Mesenchymal stem cell (in vitro differentiated cells and primary cell): ENCODE data around the gene PPP1CC.

Source experiments
- DNase-seq: peaks from one replicate; pipeline ENCODE4 v3.0.0-alpha.2; 2013
- H2AFZ ChIP-seq: one replicate; pipeline ENCODE4 v1.6.1; 2013; ENCODE audit warnings: low read depth, mild to moderate bottlenecking, control low read depth, inconsistent platforms, low read length, moderate library complexity
- H2AK5ac ChIP-seq: 2 replicates; pipeline ENCODE4 v1.6.1; 2013; ENCODE audit warnings: low read length, moderate library complexity, mild to moderate bottlenecking, inconsistent platforms; ENCODE audit not compliant: severe bottlenecking
- H2BK120ac ChIP-seq: one replicate; pipeline ENCODE4 v1.6.1; 2013; ENCODE audit warnings: low read depth, mild to moderate bottlenecking, inconsistent platforms, low read length, moderate library complexity
- H2BK12ac ChIP-seq, 2 experiments: one replicate each; pipeline ENCODE4 v1.6.1; 2013; ENCODE audit warnings: inconsistent platforms in 2 of 2, low read length in 2 of 2, mild to moderate bottlenecking in 2 of 2, moderate library complexity in 2 of 2, control low read depth in 1 of 2
- H2BK15ac ChIP-seq: one replicate; pipeline ENCODE4 v1.6.1; 2013; ENCODE audit warnings: mild to moderate bottlenecking, low read depth, inconsistent platforms; ENCODE audit not compliant: poor library complexity, severe bottlenecking
- H2BK5ac ChIP-seq: 2 replicates; pipeline ENCODE4 v1.6.1; 2013; ENCODE audit warnings: low read depth, mild to moderate bottlenecking, low read length, control low read depth, inconsistent platforms; ENCODE audit not compliant: poor library complexity, severe bottlenecking
- H3K14ac ChIP-seq, 2 experiments: one replicate each; pipeline ENCODE4 v1.6.1; 2013; ENCODE audit warnings: inconsistent platforms in 2 of 2, low read length in 2 of 2, control low read depth in 1 of 2, mild to moderate bottlenecking in 1 of 2, moderate library complexity in 1 of 2
- H3K18ac ChIP-seq, 2 experiments: one replicate each; pipeline ENCODE4 v1.6.1; 2013; ENCODE audit warnings: inconsistent platforms in 2 of 2, low read length in 2 of 2, control low read depth in 1 of 2, low read depth in 1 of 2, mild to moderate bottlenecking in 1 of 2
- H3K23ac ChIP-seq, 2 experiments: one replicate each; pipeline ENCODE4 v1.6.1; 2013; ENCODE audit warnings: inconsistent platforms in 2 of 2, low read length in 2 of 2, mild to moderate bottlenecking in 2 of 2, moderate library complexity in 2 of 2, control low read depth in 1 of 2
- H3K27ac ChIP-seq: 2 replicates; pipeline ENCODE4 v1.5.1; 2013; ENCODE audit warnings: mild to moderate bottlenecking, moderate library complexity, low read length, control low read depth, inconsistent platforms; ENCODE audit not compliant: poor library complexity, severe bottlenecking
- H3K27me3 ChIP-seq, 2 experiments: 2 replicates each; pipeline versions ENCODE4 v1.6.1 to v1.7.0; 2013; ENCODE audit warnings: low read length in 2 of 2, mild to moderate bottlenecking in 2 of 2, moderate library complexity in 2 of 2, control low read depth in 1 of 2, inconsistent platforms in 1 of 2; ENCODE audit not compliant: control insufficient read depth in 1 of 2, insufficient read depth in 1 of 2
- H3K36me3 ChIP-seq, 2 experiments: 2 replicates each; pipeline versions ENCODE4 v1.6.1 to v1.7.0; 2013; ENCODE audit warnings: low read length in 2 of 2, control low read depth in 1 of 2, inconsistent platforms in 1 of 2, low read depth in 1 of 2, mild to moderate bottlenecking in 1 of 2; ENCODE audit not compliant: insufficient read depth in 2 of 2, control insufficient read depth in 1 of 2
- H3K4ac ChIP-seq, 2 experiments: one replicate each; pipeline ENCODE4 v1.6.1; 2013; ENCODE audit warnings: inconsistent platforms in 2 of 2, low read length in 2 of 2, mild to moderate bottlenecking in 2 of 2, moderate library complexity in 2 of 2, control low read depth in 1 of 2, low read depth in 1 of 2
- H3K4me1 ChIP-seq: 2 replicates; pipeline ENCODE4 v1.6.1; 2013; ENCODE audit warnings: low read depth, low read length, control low read depth; ENCODE audit not compliant: control insufficient read depth, insufficient read depth
- H3K4me2 ChIP-seq: 2 replicates; pipeline ENCODE4 v1.6.1; 2013; ENCODE audit warnings: low read length, mild to moderate bottlenecking, inconsistent platforms; ENCODE audit not compliant: poor library complexity, severe bottlenecking
- H3K4me3 ChIP-seq, 2 experiments: 2 replicates each; pipeline versions ENCODE4 v1.5.1 to v1.7.0; 2013; ENCODE audit warnings: low read length in 2 of 2, mild to moderate bottlenecking in 2 of 2, control low read depth in 1 of 2, low read depth in 1 of 2; ENCODE audit not compliant: insufficient read depth in 1 of 2
- H3K79me1 ChIP-seq: replicated peaks from 2 replicates; pipeline ENCODE4 v1.6.1; 2013; ENCODE audit warnings: mild to moderate bottlenecking, control low read depth, low read length, inconsistent platforms; ENCODE audit not compliant: poor library complexity, severe bottlenecking
- H3K9ac ChIP-seq: 2 replicates; pipeline ENCODE4 v1.7.0; 2013; ENCODE audit warnings: mild to moderate bottlenecking, low read length, moderate library complexity
- H3K9me3 ChIP-seq: 2 replicates; pipeline ENCODE4 v1.7.0; 2013; ENCODE audit warnings: mild to moderate bottlenecking, low read length; ENCODE audit not compliant: control insufficient read depth
- H4K8ac ChIP-seq: one replicate; pipeline ENCODE4 v1.6.1; 2013; ENCODE audit warnings: inconsistent platforms, mild to moderate bottlenecking, low read length, moderate library complexity
- H4K91ac ChIP-seq: one replicate; pipeline ENCODE4 v1.6.1; 2013; ENCODE audit warnings: mild to moderate bottlenecking, low read length, inconsistent platforms
- WGBS: methylation state at CpG from one replicate; pipeline ENCODE4 v1.1.7; 2013; ENCODE audit warnings: mixed read lengths; 5-methylcytosine and 5-hydroxymethylcytosine counted together

The PPP1CC gene

GRCh38 chr12:110743571-110744093 is 941 bp upstream of the PPP1CC start:
- Histone ChIP-seq H2BK5ac (no peak overlapping the region), H3K36me3 (peaks cover 0 to under 1% of the 10 kb centered on the region in 2 experiments), H3K4me1 (peaks cover 15% of the 10 kb centered on the region), H3K9me3 (no peaks in the 10 kb centered on the region), H2AK5ac (no peak overlapping the region), H2BK15ac (no peak overlapping the region), H3K4me2 (peak overlapping the region; percentile 95), H4K8ac (peak overlapping the region; percentile 71), H3K4me3 (peak overlapping the region in 1 of 2 experiments; percentile 86), H3K14ac (no peak overlapping the region), H3K23ac (no peak overlapping the region), H2AFZ (peak overlapping the region; percentile 72), H3K9ac (peak overlapping the region; percentile 79), H2BK12ac (peak overlapping the region in 1 of 2 experiments; percentile 49), H3K18ac (no peak overlapping the region), H3K4ac (peak overlapping the region in 1 of 2 experiments; percentile 4), H3K27ac (no peak overlapping the region), H2BK120ac (no peak overlapping the region), H3K79me1 (peaks cover 4% of the 10 kb centered on the region), H4K91ac (peak overlapping the region; percentile 70), H3K27me3 (no peaks in the 10 kb centered on the region)
- WGBS = 10% methylated on average over 26 of the region's 26 CpGs
- DNase-seq = peak; percentile 64

DNA sequence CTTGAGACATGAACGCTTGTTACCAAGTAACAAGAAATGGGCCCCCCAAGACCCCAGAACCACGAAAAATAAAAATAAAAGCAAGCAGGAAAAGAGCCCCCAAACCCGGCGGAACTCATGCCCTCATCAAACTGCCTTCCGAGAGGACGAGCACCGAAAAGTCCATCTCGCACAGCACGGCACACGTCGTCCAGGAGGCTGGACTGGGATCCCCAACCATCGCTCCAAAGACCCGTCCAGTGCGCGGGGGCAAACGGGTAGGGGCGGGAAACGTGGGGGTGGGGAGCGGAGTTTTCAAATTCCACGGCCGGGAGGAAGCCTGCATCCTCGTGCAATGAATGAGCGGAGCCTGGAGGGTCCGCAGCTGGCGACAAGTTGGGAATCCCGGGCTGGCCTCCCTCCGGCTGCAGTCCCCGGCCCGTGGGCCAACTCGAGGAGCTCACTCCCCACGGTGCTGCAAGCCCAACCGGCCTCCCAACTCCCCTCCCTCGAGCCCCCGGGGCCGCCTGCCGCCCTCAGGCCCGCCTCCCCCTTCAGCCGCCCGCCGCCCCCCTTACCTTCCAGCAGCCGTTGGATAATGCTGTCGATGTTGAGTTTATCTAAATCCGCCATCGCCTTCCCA is 484 bp downstream of the PPP1CC start:
- Histone ChIP-seq H2BK15ac (peak overlapping the region; percentile 95), H3K23ac (no peak overlapping the region), H3K4me1 (peaks cover 20% of the 10 kb centered on the region), H3K4me3 (peak overlapping the region; percentile 94 to 99), H2BK12ac (peak overlapping the region in 1 of 2 experiments; percentile 84), H3K9me3 (no peaks in the 10 kb centered on the region), H4K8ac (peak overlapping the region; percentile 97), H2BK120ac (peak overlapping the region; percentile 91), H3K4ac (peak overlapping the region; percentile 82 to 100), H3K4me2 (peak overlapping the region; percentile 89), H3K27me3 (no peaks in the 10 kb centered on the region), H3K9ac (peak overlapping the region; percentile 92), H2AFZ (no peak overlapping the region), H3K36me3 (peaks cover 0 to 2% of the 10 kb centered on the region in 2 experiments), H3K14ac (peak overlapping the region; percentile 95 to 96), H3K79me1 (peaks cover 4% of the 10 kb centered on the region), H3K18ac (peak overlapping the region; percentile 100), H4K91ac (peak overlapping the region; percentile 99), H2AK5ac (no peak overlapping the region), H2BK5ac (peak overlapping the region; percentile 94), H3K27ac (no peak overlapping the region)
- 2% methylated on average over 29 of the region's 44 CpGs for WGBS
- no peak for DNase-seq

- WGBS = under 1% methylated on average over 12 of the region's 14 CpGs
- H3K18ac ChIP-seq = no peak overlapping the region
These were observed 1.2 kb downstream of the PPP1CC start for GRCh38 chr12:110741341-110742095.

GRCh38 chr12:110739894-110740293 is 2.8 kb downstream of the PPP1CC start:
- Histone ChIP-seq H3K4me3 (peak overlapping the region in 1 of 2 experiments; percentile 94), H3K4ac (no peak overlapping the region), H3K23ac (no peak overlapping the region), H3K18ac (no peak overlapping the region), H4K8ac (no peak overlapping the region), H3K9me3 (no peaks in the 10 kb centered on the region), H2BK120ac (no peak overlapping the region), H2BK5ac (no peak overlapping the region), H3K9ac (peak overlapping the region; percentile 92), H2BK12ac (no peak overlapping the region), H2AFZ (no peak overlapping the region), H2BK15ac (no peak overlapping the region), H3K4me1 (peaks cover 19% of the 10 kb centered on the region), H3K27me3 (no peaks in the 10 kb centered on the region), H3K4me2 (peak overlapping the region; percentile 55), H2AK5ac (no peak overlapping the region), H4K91ac (no peak overlapping the region), H3K14ac (no peak overlapping the region), H3K79me1 (peaks cover 4% of the 10 kb centered on the region), H3K27ac (no peak overlapping the region), H3K36me3 (peaks cover 6 to 12% of the 10 kb centered on the region in 2 experiments)
- DNase-seq = no peak
- WGBS = 100% methylated on average over 2 of the region's 3 CpGs

More at GRCh38 chr12:110741341-110742095, 1.2 kb downstream of the PPP1CC start:
- Histone ChIP-seq H3K14ac (no peak overlapping the region), H2AK5ac (no peak overlapping the region), H3K4me2 (peak overlapping the region; percentile 89), H4K91ac (no peak overlapping the region), H2BK5ac (no peak overlapping the region), H3K4ac (no peak overlapping the region), H3K27ac (no peak overlapping the region), H3K4me3 (peak overlapping the region; percentile 94 to 99), H4K8ac (no peak overlapping the region), H3K23ac (no peak overlapping the region), H2BK15ac (no peak overlapping the region), H3K27me3 (no peaks in the 10 kb centered on the region), H2BK120ac (no peak overlapping the region), H2AFZ (no peak overlapping the region), H3K36me3 (peaks cover 0 to 2% of the 10 kb centered on the region in 2 experiments), H2BK12ac (no peak overlapping the region), H3K9ac (peak overlapping the region; percentile 92), H3K79me1 (peaks cover 4% of the 10 kb centered on the region), H3K4me1 (peaks cover 20% of the 10 kb centered on the region), H3K9me3 (no peaks in the 10 kb centered on the region)
- DNase-seq = peak; percentile 54
